IMR-90 (cell line): ENCODE measurements around the gene SYT15B. TPM values are rescaled to one million over a fixed set of nuclear protein-coding genes. Genes with fewer than 3 reads are reported as not detected.

Source experiments
- polyA plus RNA-seq, 3 experiments: library from polyadenylated mRNA; depleted of rRNA; stranded (reverse); fragments of >200 nt; gene quantifications; 2 replicates each; pipeline ENCODE4 v1.2.3, GENCODE V29; 2012; ENCODE audit warnings: low replicate concordance in 1 of 3
- total RNA-seq: library from RNA; depleted of rRNA; stranded (reverse); fragments of >200 nt; gene quantifications from 2 replicates; pipeline ENCODE4 v1.2.3, GENCODE V29; 2012; rRNA removed

Gene SYT15B
- total and polyA plus RNA-seq, 2 of the 4 experiments (the other 2 are of a cell fraction): 0.54 to 0.96 TPM

Other genes with a start within 250 kb of the SYT15B start
- gene AGAP9, start 240.0 kb downstream of the SYT15B start, total RNA-seq: 2.5 and 3.2 TPM in 2 replicates
- 10.0 and 11.2 TPM in 2 replicates for gene AGAP9, start 240.0 kb downstream of the SYT15B start, polyA plus RNA-seq (2012; rRNA removed)
- gene NPY4R2, start 155.1 kb upstream of the SYT15B start, total RNA-seq: 0.28 and 0.36 TPM in 2 replicates
- 0.26 and 0.38 TPM in 2 replicates for gene NPY4R2, start 155.1 kb upstream of the SYT15B start, polyA plus RNA-seq (2012; rRNA removed)
- not detected in 2 replicates for gene FAM25C, start 236.2 kb upstream of the SYT15B start, total RNA-seq
- not detected in 2 replicates for gene FAM25C, start 236.2 kb upstream of the SYT15B start, polyA plus RNA-seq (2012; rRNA removed)